Gastrocnemius medialis (tissue), 4 donors: Measurements from ENCODE around the gene CNPPD1.

Experiments
- CTCF ChIP-seq, 5 experiments: fragments of 450-650 bp in 3 of 5; fragments of 200-600 bp in 2 of 5; sonication (generic) in 2 of 5; IDR thresholded peaks in 4 of 5; conservative IDR thresholded peaks in 1 of 5; 1 replicate in 4 of 5; 2 replicates in 1 of 5; pipeline ENCODE4 v1.5.1; 2016 to 2019; ENCODE audit warnings: antibody characterized with exemption in 5 of 5, mild to moderate bottlenecking in 3 of 5, moderate library complexity in 3 of 5
- POLR2A ChIP-seq, 2 donors: fragments of 450-650 bp; IDR thresholded peaks; one replicate each; pipeline ENCODE4 v1.6.1; 2017; ENCODE audit warnings: antibody characterized with exemption in 2 of 2, mild to moderate bottlenecking in 2 of 2, moderate library complexity in 2 of 2

DNA sequence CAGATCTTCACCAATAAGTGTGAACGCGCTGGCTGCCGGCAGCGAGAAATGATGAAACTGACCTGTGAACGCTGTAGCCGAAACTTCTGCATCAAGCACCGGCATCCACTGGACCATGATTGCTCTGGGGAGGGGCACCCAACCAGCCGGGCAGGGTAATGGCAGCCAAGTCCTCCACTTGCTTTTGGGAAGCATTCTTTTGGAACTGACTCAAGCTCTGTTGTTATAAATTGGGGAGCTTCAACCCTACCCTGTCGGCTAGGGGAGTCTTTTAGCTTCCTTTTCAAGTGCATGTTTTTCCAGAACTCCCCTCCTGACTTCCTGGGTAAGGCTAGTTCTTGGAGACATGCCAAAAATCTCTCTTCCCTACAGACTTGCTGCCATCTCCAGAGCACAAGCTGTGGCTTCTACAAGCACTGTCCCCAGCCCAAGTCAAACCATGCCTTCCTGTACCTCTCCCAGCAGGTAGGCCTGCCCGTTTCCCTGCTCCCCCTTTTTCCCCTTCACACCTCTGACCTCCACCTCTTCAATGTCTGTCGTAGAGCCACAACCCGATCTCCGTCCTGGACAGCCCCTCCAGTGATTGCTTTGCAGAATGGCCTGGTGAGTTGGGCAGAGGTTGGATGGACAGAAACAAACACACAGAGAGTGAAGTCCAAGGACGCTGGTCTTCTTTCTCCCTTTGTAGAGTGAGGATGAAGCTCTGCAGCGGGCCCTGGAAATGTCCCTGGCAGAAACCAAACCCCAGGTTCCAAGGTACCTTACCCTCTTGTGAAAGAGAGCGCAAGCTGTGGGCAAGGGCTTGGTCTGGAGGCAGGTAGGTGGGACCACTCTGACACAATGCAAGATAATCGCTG is 31.4 kb upstream of the CNPPD1 start:
- TF ChIP-seq CTCF (IDR thresholded peaks at IDR 0.05 in 4 of 5, conservative IDR thresholded peaks at IDR 0.05 in 1 of 5) = no peak
- TF ChIP-seq POLR2A (IDR thresholded peaks at IDR 0.05) = no peak
